IPS DF 19.7 (cell line): Measurements from ENCODE around the gene IL24.
"Not testable (repeated sequence)": the region's sequence is repeated elsewhere in the genome, so short reads cannot be mapped to it uniquely, and the experiment has no call there.

Source experiments
- DNase-seq: peaks from one replicate; pipeline ENCODE4 v3.0.0-alpha.2; 2013; ENCODE audit warnings: low read depth, low spot score

IL24 gene

DNA sequence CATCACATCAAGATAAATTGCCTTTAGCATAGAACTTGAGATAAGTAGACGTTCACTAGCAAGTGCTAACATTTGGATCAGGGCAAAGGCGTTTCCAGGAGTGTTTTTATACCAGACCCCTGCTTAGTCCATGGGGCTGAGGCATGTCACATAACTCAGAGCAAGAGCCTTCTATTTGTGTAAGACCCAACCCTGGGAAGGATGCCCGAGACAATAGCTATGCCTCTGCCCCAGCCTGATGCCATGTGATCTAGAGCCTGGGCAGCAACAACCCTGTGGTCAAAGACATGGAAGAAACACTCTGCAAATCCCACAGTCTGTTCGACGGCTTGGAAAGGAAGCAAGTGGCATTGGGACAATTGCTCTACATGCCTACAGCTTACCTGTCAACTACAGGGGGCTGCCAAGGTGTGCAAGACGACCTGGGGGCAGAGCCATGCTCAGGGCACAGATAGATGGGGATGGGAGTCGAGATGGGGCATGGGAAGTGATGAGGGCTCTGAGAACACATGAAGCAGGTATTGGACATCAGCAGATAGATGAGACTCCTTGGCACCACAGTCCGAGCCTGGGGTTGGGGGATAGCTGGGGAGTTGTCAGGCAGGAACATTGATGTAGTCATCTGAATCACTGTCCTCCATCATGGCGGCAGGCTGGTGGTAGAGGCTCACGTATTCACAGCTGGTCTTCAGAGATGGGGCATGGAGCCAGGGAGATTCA, 7.3 kb downstream of the IL24 start:
- DNase-seq = no peak

DNA sequence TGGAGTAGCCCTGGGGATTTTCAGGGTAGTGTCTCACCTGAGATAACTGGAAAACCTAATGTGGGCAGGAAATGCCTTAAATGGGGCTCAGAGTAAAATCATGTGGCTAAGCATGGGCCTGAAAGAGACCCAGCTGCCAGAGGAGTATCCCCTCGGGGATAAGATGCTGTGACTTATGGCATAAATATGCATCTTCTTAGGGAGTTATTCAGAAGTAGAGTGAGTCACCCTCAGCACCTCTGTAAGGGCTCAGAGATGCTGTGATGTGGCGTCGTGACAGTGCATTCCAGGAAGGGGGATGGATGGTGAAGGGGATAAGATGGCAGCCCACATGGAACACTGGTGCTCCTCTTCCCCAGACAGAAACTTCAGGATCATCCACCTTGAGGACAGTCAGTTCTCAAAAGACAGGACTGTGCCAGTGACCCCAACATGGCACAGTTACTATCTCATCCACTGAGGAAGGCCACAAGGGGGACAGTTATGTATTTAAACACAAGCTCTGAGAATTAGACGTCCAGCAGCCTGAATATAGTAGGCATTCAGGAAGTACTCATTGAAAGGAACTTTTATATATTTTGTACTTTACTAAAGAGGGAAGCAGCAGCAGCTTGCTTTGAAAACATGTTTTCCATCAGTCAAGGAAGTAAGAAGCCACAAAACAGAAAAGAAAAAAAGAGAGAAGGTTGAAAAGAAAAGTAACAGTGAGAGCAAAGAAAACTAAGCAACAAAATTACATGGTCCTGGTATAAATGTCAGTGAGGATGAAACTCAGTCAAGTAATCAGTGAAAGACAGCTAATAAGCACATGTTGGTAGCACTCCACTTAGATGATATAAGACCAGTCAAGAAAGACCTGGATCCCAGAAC, 8.3 kb downstream of the IL24 start:
- DNase-seq = no peak

DNA sequence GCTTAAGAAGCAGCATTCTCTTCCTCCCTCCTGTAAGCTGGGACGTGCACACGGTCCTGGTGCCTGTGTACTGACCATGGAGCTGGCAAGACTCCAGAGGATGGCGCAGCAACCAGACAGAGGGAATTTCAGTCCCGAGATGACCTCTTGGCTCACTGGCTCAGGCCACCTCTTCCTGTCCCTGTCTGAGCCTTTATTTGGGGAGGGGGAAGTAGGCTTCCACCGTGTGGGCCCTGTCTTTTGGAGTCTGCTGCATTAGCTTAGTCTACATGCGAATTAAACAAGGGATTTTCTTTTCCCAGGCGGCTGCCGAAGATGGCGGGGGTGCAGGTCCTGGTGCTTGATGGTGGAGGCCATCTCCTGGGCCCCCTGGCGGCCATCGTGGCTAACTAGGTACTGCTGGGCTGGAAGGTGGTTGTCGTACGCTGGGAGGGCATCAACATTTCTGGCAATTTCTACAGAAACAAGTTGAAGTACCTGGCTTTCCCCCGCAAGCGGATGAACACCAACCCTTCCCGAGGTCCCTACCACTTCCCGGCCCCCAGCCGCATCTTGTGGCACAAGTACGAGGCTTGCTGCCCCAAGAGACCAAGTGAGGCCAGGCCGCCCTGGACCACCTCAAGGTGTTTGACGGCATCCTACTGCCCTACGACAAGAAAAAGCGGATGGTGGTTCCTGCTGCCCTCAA, 10.2 kb downstream of the IL24 start:
- DNase-seq = no peak

DNA sequence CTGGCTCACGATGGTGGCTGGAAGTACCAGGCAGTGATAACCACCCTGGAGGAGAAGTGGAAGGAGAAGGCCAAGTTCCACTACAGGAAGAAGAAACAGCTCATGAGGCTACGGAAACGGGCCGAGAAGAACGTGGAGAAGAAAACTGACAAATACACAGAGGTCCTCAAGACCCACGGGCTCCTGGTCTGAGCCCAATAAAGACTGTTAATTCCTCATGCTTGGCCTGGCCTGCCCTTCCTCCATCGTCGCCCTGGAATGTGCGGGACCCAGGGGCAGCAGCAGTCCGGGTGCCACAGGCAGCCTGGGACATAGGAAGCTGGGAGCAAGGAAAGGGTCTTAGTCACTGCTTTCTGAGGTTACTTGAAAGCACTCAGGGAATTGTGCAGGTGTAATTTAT, 10.8 kb downstream of the IL24 start:
- no peak for DNase-seq

DNA sequence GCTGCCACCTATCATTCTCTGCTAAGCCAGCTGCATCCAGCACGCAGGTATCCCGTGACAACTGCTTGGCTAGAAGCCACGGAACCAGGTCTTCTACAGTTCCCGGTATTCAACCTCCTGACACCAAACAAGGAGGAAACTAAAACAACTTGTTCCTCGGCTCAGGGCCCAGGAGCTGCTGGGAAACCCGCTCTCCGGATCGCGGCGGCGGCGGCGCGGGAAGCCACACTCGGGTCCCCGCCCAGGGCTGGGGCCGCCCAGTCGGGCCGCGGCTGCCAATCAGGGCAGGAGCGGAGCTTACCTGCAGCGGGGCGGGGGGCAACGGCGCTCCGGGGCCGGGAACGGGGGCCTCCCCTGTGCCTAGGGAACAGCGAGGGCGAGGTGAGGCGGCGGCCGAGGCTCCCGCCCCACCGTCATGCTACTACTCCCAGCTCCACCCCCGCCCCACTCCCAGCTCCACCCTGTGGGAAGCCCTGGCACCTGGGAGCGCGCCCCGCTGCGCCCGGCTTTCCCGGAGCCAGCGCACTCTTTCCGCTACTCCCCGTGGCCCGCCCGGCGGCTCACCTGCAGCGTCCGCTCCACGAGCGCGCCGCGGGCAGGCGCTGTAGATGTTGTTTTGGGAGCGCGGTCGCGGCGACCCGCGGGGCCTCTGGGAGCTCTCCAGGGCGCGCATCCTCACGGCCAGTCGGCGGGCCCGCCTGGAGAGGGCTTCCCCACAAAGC, 12.1 kb downstream of the IL24 start:
- no peak for DNase-seq

DNA sequence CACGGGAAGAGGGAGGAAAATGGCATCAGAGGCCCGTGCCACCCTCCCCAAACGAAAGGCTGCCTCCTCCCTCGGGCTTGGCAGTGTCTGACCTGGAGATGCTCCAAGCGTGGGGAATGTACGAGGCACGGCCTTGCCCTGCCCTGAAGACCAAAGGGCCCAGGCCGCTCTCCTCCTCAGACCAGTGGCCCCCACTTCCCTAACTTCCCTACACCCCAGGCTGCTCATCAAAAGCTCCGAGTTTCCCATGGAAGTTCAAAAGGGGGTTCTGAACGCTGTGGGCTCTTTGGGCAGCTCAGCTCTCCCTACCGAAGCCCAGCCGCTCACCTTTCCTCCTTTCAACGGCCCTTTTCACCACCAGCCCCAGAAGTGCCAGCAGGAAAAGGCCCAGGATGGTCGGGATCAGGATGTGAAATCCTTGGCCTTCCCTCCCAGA, 12.7 kb downstream of the IL24 start:
- no peak for DNase-seq

DNA sequence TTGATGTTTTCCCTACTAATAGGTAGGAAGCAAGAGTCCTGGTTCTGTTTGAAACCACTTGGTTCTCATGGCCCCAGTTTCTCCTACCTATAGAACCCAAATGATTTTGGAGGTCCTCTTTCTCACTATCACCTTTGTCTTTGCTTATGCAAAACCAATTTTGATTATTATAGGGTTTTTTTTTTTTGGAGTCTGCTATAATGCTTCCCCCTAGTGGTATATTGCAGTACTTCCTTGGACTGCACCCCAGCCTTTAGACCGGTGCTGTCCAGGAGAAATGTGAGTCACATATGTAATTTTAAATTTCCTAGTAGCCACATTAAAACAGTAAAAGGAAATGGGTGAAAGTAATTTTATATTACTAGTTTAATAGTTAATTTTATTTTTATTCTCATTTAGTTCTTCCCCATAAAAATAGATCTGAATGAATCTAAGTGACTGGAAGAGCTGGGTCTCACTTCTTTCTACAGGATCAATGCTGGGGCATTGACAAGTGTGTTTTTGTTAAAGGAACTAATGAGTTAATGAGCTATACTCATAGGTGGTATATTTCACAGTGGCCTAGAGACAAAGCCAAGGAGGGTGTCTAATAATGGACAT, 13.9 kb downstream of the IL24 start:
- DNase-seq = no peak

DNA sequence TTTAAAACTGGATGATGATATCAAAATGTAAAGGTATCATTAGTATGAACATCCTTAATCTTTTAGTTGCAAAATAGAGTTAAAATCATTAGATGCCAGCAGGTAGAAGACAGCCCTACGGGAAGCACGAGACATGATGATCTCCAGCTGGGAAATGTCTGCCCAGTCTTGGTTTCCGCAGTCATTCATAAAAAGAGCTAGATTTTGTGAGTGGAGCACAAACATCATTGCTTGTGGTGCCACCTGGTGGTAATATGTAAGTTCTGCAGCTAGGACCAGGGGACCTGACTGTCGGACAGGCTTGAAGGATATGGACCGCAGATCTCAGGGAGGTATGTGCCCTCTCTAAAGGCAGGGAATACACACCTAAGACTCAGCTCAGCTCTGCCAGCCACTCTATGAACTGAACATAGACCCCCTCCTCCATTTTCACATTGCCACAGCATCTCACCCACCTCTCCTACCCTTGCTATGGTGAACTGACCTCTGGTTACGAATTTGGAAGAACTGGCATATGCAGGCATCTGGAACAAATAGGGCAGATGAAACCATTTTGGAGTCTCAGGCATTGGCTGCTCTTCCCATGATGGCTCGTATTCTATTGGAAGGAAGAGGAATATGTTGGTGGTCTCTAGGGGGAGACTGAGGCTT, 15.3 kb downstream of the IL24 start:
- no peak for DNase-seq

DNA sequence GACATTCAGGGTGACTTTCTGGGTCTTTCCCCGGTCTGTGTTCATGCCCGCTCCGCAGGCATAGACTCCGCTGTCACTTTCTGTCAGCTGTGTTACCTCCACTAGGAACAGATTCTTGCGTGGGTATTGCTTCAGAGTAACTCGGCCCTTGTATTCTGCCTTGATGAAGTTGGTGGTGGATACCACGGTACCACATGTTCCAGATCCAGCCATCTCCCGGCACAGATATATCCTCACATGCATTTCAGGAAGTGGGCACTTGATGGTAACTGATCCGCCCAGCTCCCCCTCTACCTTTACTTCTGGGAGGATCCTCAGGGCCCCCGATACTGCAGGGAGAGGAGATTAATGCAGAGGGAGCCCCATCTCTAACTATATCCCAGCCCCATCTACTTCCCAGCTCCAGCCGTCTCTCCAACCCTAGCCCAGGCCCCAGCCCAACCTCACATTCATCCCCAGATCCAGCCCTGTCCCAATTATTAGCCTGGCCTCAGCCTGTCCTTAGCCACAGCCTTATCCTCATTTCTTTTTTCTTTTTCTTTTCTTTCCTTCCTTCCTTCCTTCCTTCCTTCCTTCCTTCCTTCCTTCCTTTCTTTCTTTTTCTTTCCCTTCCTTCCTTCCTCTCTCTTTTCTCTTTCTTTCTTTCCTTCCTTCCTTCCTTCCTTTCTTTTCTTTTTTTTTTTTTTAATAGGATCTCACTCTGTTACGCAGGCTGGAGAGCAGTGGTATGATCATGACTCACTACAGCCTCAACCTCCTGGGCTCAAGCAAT, 16.7 kb downstream of the IL24 start:
- no peak for DNase-seq

DNA sequence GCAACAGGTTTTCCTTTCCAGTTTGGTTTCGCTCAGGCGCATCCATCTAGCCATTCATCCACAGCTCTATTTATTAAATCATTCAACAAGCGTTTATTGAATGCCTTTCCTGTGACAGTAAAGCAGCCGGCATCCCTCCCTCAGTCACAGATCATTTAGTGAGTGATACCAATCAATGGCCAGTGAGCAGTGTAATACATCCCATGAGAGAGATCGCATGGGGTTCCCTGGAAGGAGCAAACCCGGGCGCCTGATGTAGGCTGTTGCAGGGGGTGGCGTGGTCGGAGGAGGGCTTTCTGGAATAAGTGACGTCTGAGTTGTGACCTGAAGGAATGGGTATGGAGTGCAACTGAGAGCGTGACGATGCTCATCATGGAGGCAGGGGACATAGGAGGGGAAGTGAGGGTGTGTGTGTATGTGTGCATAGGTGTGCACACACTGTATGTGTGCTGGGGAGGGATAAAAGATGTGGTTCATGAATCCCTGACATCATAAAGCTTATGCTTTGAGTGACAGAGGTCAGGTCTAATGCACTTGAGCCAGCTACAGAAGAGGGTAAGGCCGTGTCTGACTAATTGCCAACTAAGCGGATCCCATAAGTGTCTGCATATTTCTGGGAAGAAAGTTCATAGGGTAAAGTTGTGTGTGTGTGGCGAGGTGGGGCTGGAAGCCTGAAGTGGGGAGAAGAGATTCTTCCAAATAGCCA, 17.9 kb downstream of the IL24 start:
- no peak for DNase-seq

DNA sequence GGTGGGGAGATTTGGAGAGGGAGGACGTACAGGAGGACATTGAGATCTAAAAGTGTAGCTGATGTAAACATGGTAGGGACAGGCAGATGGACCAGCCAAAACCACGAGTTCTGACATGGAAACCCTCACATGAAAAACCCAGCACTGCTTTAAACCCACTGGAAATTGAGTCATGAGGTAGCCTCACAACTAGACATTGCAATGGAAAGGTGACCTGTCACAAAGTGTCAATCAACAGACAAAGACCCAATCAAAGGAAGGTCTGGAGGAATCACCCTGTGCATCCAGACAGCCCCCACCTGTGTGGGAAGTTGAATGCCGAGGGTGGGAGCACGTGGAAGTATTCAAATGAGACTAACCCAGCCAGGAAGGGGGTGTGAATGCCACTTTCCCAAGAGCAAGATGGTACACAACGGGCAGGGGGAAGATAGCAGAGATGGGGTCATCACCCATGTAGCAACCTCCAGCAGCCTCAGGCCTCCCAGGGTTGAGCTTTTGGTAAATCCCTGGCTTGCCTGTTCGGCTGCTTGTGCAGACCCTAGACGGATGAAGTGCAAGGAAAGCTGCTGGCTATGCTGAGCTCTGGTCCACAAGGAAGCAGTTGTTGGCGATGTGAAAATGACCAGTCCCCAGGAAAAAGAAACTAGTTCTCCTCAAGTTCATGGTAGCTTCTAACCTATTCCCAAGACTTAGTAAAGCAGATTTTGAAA, 18.9 kb downstream of the IL24 start:
- DNase-seq = no peak

DNA sequence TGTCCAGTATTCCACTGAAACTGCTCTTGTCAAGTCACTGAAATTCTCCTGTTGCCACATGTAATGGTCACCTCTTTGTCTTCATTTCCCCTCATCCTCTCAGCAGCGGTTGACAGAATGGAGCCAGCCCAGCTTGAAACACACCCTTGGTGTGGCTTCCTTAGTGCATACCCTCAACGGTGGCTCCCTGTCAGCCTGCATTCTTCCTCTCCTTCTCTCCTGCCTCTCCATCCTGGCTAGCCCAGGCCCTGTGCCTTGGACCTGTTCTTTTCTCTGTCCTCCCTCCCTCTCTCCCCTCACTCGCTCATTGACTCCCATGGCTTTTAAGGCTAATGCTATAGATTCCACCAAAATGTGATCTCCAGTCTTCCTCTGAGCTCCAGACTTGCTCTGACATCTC, 20.8 kb downstream of the IL24 start:
- DNase-seq = no peak

DNA sequence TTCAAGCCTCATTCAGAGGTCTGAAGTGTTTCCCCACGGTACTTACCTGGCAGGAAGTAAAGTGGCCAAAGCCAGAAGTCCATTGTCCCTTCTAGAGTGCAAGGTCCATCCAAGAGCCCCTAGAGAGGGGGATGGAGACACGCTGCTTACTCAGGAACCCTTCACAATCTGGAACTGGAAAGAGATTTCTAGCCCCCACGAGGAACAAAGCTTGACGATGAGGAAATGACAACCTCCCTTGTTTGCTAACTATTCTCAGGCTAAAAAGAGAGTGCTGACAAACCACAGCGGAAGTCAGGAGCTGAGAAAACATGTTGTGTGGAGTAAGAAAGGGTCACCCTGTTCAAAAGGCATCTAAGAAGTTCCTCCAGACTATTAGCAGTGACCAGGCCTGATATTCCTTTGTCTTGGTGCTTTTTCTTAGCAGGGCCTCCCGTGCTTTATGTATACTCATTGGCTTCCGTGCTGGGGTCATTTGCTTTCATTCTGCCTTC, 24.6 kb downstream of the IL24 start, which contains the start of gene FCMR:
Gene FCMR (minus strand): TSS at position 170 of the 494 bp plus-strand sequence. CDS start 87 bp downstream, at position 83.
- no peak for DNase-seq

DNA sequence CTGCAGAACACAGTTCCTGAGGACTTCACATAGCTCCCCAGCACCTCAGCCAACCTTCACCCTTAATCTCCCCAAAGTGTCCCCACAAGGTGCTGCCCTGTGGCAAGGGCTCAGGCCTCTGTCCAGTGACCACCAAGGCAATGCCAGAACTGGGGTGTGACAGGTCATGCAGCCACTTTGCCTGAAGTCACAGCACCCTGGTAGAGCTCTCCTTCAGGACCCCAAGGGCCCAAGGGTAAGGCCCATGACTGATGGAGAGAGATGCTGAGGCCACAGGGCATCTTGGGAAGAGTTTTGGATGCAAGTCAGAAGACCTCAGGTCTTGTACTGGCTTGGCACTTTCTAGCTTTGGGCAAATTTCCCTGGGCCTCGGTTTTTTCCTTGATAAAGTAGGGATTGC, 25.3 kb downstream of the IL24 start:
- no peak for DNase-seq

DNA sequence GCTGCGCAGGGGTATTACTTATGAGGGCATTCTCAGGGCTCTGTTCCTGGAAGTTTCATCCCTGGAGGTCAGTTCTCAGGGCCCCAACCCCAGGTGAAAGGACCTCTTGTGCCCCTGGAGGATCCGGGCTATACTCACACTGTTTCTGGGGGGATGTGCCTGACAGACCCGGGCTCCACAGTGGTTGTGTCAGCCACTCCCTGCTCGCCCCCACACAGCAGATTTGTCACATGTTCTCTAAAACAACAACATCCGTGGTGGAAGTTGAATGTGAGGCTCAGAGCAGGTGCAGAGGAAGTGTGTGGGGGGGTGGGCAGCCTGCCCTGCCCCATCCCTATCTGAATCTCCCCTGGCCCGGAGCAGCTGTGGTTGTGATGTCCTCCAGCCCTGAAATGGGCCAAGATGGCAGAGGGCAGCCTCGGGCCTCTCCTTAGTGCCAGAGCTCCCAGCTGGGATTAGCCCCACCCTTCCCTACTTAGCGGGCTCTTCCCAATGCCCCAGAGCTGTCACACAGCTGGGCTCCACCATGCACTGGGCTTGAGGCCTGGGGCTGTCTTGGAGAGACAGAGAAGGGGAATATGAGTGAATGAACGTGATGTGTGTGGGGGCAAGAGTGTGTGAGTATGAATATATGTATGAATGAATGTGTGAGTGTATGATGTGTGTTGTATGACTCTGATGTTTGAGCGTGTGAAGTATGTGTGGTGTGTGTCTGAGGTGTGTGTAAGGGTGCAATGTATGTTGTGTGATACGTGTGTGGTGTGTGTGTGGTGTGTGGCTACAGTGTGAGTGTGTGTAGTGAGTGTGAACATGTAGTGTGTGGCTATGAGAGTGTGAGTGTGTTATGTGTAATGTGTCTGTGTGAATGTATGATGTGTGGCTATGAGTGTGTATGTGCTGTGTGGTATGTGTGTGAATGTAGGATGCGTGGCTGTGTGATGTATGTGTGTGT, 26.0 kb downstream of the IL24 start:
- DNase-seq = no peak

DNA sequence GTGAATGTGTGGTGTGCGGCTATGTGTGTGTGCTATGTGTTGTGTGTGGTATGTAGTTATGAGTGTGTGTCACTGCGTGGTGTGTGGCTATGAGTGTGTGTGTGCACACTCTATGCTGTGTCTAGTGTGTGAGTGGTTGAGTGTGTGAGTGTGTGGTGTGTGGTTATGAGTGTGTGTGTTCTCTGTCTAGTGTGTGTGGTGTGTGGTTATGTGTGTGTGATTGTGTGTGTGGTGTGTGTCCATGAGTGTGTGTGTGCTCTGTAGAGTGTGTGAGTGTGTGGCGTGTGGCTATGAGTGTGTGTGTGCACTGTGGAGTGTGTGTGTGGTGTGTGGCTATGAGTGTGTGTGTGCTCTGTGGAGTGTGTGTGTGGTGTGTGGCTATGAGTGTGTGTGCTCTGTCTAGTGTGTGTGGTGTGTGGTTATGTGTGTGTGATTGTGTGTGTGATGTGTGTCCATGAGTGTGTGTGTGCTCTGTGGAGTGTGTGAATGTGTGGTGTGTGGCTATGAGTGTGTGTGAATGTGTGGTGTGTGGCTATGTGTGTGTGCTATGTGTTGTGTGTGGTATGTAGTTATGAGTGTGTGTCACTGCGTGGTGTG, 26.8 kb downstream of the IL24 start:
- DNase-seq = not testable (repeated sequence)

DNA sequence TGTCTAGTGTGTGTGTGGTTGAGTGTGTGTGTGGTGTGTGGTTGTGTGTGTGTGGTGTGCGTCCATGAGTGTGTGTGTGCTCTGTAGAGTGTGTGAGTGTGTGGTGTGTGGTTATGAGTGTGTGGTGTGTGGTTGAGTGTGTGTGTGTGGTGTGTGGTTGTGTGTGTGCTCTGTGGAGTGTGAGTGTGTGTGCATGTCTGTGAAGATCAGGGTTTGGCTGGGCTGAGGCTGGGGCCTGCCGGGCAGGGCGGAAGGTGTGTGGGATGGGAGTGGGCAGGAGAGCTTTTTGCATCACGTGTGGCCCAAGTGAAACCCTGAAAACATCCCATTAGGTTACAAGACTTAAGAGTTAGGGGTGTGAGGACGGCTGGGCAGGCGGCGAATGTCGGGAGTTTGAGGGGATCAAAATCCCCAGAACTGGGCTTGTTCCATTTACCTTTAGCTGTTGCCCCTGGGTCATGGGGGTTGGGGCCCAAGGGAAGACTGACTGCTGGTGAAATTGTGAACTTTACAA, 27.4 kb downstream of the IL24 start:
- no peak for DNase-seq
